ENCODE measurements around the gene MRS2.

DNA sequence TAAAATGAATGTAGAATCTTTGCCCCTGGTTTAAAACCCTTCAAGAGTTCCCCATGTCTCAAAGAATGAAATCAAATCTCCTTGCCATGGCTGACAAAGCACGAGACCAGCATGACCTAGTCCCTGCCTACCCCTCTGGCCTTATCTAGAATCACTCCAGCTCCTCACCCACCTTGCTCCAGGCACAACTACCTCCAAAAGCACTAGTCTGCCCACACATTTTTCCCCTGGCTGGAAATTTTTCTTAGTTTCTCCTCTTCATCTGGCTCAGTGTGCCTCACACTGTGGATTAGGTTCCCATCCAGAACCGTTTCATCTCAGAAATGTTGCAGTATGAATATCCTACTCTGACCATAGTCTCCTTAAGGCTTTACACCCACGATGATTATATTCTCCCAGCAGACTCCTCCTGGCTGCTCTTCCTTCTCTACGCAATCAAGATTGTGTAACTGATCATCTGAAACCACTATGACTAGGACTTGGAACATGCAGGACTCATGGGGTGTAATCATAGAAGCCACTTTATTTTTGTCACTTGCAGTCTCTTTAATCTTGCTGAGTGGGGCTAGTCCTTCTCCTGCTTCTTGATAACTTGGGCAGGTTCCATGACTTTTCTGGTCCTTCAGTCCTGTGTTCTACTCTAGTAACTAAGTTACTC is 7.8 kb upstream of the MRS2 start:
- TF ChIP-seq POLR2AphosphoS5 (IDR thresholded peaks at IDR 0.05) (no peak), POLR2A (IDR thresholded peaks at IDR 0.05) (no peak), EP300 (IDR thresholded peaks at IDR 0.05) (no peak)
- TF ChIP-seq, protein P1, sequence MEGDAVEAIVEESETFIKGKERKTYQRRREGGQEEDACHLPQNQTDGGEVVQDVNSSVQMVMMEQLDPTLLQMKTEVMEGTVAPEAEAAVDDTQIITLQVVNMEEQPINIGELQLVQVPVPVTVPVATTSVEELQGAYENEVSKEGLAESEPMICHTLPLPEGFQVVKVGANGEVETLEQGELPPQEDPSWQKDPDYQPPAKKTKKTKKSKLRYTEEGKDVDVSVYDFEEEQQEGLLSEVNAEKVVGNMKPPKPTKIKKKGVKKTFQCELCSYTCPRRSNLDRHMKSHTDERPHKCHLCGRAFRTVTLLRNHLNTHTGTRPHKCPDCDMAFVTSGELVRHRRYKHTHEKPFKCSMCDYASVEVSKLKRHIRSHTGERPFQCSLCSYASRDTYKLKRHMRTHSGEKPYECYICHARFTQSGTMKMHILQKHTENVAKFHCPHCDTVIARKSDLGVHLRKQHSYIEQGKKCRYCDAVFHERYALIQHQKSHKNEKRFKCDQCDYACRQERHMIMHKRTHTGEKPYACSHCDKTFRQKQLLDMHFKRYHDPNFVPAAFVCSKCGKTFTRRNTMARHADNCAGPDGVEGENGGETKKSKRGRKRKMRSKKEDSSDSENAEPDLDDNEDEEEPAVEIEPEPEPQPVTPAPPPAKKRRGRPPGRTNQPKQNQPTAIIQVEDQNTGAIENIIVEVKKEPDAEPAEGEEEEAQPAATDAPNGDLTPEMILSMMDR (IDR thresholded peaks at IDR 0.05): no peak
